HepG2 (cell line): ENCODE results near the gene HACD1. TPM values are rescaled to one million over a fixed set of nuclear protein-coding genes. Genes with fewer than 3 reads are reported as not detected.

Source experiments
- ATAC-seq: fragments of 200-7000 bp; cut with Tn5 transposase; 3 replicates; pipeline ENCODE4 v1.9.1; 2020; ENCODE audit warnings: mild to moderate bottlenecking, moderate library complexity
- BruUV-seq: library from RNA; stranded (reverse); fragments of 400-500 nt; replicated peaks from 2 replicates; lab custom pipeline; 2021; lab: Mats Ljungman, UMichigan
- CTCF ChIA-PET: fragments of 300-600 bp; formaldehyde crosslinking; extraction: SDS; loops from one replicate; lab custom pipeline; 2021; ENCODE audit warnings: low total read pairs, inconsistent platforms, low intra/inter-chr PET ratio; lab: Yijun Ruan, JAX
- POLR2A ChIA-PET: fragments of 350-600 bp; sonication (Branson Sonifier 250); formaldehyde crosslinking; loops from one replicate; lab custom pipeline; 2020; ENCODE audit warnings: antibody characterized with exemption, inconsistent platforms; lab: Yijun Ruan, JAX
- DNase-seq: peaks from one replicate; pipeline ENCODE4 v3.0.0-alpha.2; 2015; ENCODE audit warnings: low spot score
- FAIRE-seq: peaks from 3 replicates; lab custom pipeline; 2011; peaks lifted over from hg19 to GRCh38; lab: Jason Lieb, UNC
- H2AFZ ChIP-seq: one replicate; pipeline ENCODE4 v1.6.1; 2011; ENCODE audit warnings: low read length, inconsistent platforms
- H3K27ac ChIP-seq: fragments of 300-600 bp; 3 replicates; pipeline ENCODE4 v1.8.0; 2011; ENCODE audit warnings: mixed run types, mild to moderate bottlenecking, mixed read lengths, low read length, inconsistent platforms; ENCODE audit not compliant: insufficient read depth; ENCODE audit errors: extremely low read length
- H3K27me3 ChIP-seq, 2 experiments: fragments of 200-600 bp in 1 of 2; 2 replicates in 1 of 2; 3 replicates in 1 of 2; pipeline versions ENCODE4 v1.6.0 to v1.8.0; 2011; ENCODE audit warnings: low read length in 2 of 2, mild to moderate bottlenecking in 2 of 2, moderate library complexity in 2 of 2, inconsistent platforms in 1 of 2; ENCODE audit not compliant: insufficient read depth in 2 of 2, control insufficient read depth in 1 of 2
- H3K36me3 ChIP-seq, 2 experiments: fragments of 200-600 bp in 1 of 2; replicated peaks in 1 of 2; 2 replicates in 1 of 2; 3 replicates in 1 of 2; pipeline versions ENCODE4 v1.5.1 to v1.8.0; 2011; ENCODE audit warnings: low read length in 2 of 2, inconsistent platforms in 1 of 2; ENCODE audit not compliant: insufficient read depth in 2 of 2, control insufficient read depth in 1 of 2
- H3K4me1 ChIP-seq: 2 replicates; pipeline ENCODE4 v1.5.1; 2012; ENCODE audit warnings: low read length, inconsistent platforms; ENCODE audit not compliant: insufficient read depth
- H3K4me2 ChIP-seq: 2 replicates; pipeline ENCODE4 v1.6.0; 2011; ENCODE audit warnings: low read depth, low read length, inconsistent platforms
- H3K4me3 ChIP-seq, 3 experiments: fragments of 200-600 bp in 1 of 3; sonication (generic), shearing (Covaris generic) in 1 of 3; replicated peaks in 1 of 3; 2 replicates each; pipeline ENCODE4 v1.5.1; 2011 to 2016; ENCODE audit warnings: low read length in 3 of 3, inconsistent platforms in 2 of 3, low read depth in 2 of 3, mild to moderate bottlenecking in 2 of 3, control low read depth in 1 of 3, mixed read lengths in 1 of 3; ENCODE audit not compliant: insufficient read depth in 1 of 3
- H3K79me2 ChIP-seq: one replicate; pipeline ENCODE4 v1.6.1; 2011; ENCODE audit warnings: low read length, inconsistent platforms; ENCODE audit not compliant: insufficient read depth
- H3K9ac ChIP-seq: 2 replicates; pipeline ENCODE4 v1.6.0; 2011; ENCODE audit warnings: mild to moderate bottlenecking, low read depth, low read length, inconsistent platforms; ENCODE audit not compliant: insufficient read depth
- H3K9me3 ChIP-seq: 2 replicates; pipeline ENCODE4 v1.5.1; 2012; ENCODE audit warnings: mild to moderate bottlenecking, low read length
- H4K20me1 ChIP-seq: 2 replicates; pipeline ENCODE4 v1.6.0; 2011; ENCODE audit warnings: inconsistent platforms, mild to moderate bottlenecking, low read length, moderate library complexity; ENCODE audit not compliant: insufficient read depth
- HNRNPK ChIP-seq: fragments of 200-400 bp; formaldehyde crosslinking; IDR thresholded peaks from 2 replicates; pipeline ENCODE4 v1.6.1; 2018; ENCODE audit warnings: low read length, low read depth, moderate library complexity, mild to moderate bottlenecking; ENCODE audit not compliant: poor library complexity, severe bottlenecking
- HOXA3 ChIP-seq: sonication (generic); formaldehyde crosslinking; IDR thresholded peaks from 2 replicates; pipeline ENCODE4 v1.5.0; 2020; ENCODE audit warnings: missing genetic modification reagents
- KLF11 ChIP-seq: IDR thresholded peaks from 2 replicates; pipeline ENCODE4 v1.6.1; 2016; ENCODE audit warnings: missing compliant biosample characterization
- MTF1 ChIP-seq: sonication (generic); formaldehyde crosslinking; IDR thresholded peaks from 2 replicates; pipeline ENCODE4 v1.5.0; 2020; ENCODE audit warnings: missing genetic modification reagents
- NR3C1 ChIP-seq: sonication (generic); formaldehyde crosslinking; IDR thresholded peaks from 2 replicates; pipeline ENCODE4 v1.4.0; 2020; ENCODE audit warnings: missing genetic modification reagents
- SAP130 ChIP-seq: IDR thresholded peaks from 2 replicates; pipeline ENCODE4 v1.6.1; 2016; ENCODE audit warnings: low read depth
- SUZ12 ChIP-seq: fragments of 150-350 bp; IDR thresholded peaks from 2 replicates; pipeline ENCODE4 v1.6.1; 2014; ENCODE audit warnings: low read depth, low read length
- TBX3 ChIP-seq: fragments of 450-650 bp; IDR thresholded peaks from 2 replicates; pipeline ENCODE4 v1.6.1; 2017; ENCODE audit warnings: antibody characterized with exemption, mild to moderate bottlenecking, inconsistent platforms, borderline replicate concordance
- YEATS2 ChIP-seq: sonication (generic); formaldehyde crosslinking; IDR thresholded peaks from 2 replicates; pipeline ENCODE4 v1.4.0; 2020; ENCODE audit warnings: missing genetic modification reagents, borderline replicate concordance
- ZFP82 ChIP-seq: sonication (generic); formaldehyde crosslinking; IDR thresholded peaks from 2 replicates; pipeline ENCODE4 v1.5.1; 2020; ENCODE audit warnings: mild to moderate bottlenecking, missing genetic modification reagents, borderline replicate concordance
- ZNF260 ChIP-seq: sonication (generic); formaldehyde crosslinking; IDR thresholded peaks from 2 replicates; pipeline ENCODE4 v1.4.0; 2020; ENCODE audit warnings: missing genetic modification reagents, low read depth, mild to moderate bottlenecking, borderline replicate concordance
- ZNF274 ChIP-seq: sonication (generic); formaldehyde crosslinking; IDR thresholded peaks from 2 replicates; pipeline ENCODE4 v1.5.1; 2020; ENCODE audit warnings: mild to moderate bottlenecking, missing genetic modification reagents
- ZSCAN12 ChIP-seq: sonication (generic); formaldehyde crosslinking; IDR thresholded peaks from 2 replicates; pipeline ENCODE4 v1.9.0; 2021; ENCODE audit warnings: mild to moderate bottlenecking, missing genetic modification reagents
- ZSCAN25 ChIP-seq: sonication (generic); formaldehyde crosslinking; IDR thresholded peaks from 2 replicates; pipeline ENCODE4 v1.8.0; 2022; ENCODE audit warnings: mild to moderate bottlenecking, missing genetic modification reagents
- WGBS: methylation state at CpG from one replicate; pipeline ENCODE4 v1.1.6; 2017; ENCODE audit warnings: low lambda C conversion rate; 5-methylcytosine and 5-hydroxymethylcytosine counted together
- in situ Hi-C: cut with HindIII; loops from 2 replicates; pipeline ENCODE4 v1.10.0; 2017; ENCODE audit warnings: low pct_unique_long_range_greater_than_20kb; ENCODE audit not compliant: extremely low pct_ligation_motif_present
- intact Hi-C: fragments of 100-400 bp; cut with micrococcal nuclease; formaldehyde crosslinking; loops from one replicate; pipeline ENCODE4 v1.10.0; 2022; ENCODE audit not compliant: unreplicated experiment
- polyA plus RNA-seq, 8 experiments: library from polyadenylated mRNA; depleted of rRNA in 3 of 8; stranded (reverse) in 7 of 8; unstranded in 1 of 8; fragments of >200 nt; fragmentation: Illumina TruSeq in 4 of 8; extraction: Trizol in 4 of 8; gene quantifications; 2 replicates each; pipeline versions ENCODE4 v1.2.1 to v1.2.3, GENCODE V29; 2011 to 2016; ENCODE audit warnings: low read depth in 4 of 8, missing spikeins in 1 of 8, mixed read lengths in 1 of 8; ENCODE audit not compliant: insufficient read depth in 1 of 8
- total RNA-seq, 5 experiments: library from RNA; depleted of rRNA; stranded (reverse); fragments of >200 nt; fragmentation: Illumina TruSeq; extraction: Trizol; gene quantifications; 2 replicates each; pipeline ENCODE4 v1.2.3, GENCODE V29; 2016; ENCODE audit warnings: low read depth in 1 of 5
- TF ChIP-seq, protein P1 (sequence below): sonication (generic); formaldehyde crosslinking; IDR thresholded peaks from 2 replicates; pipeline ENCODE4 v1.5.0; 2020; ENCODE audit warnings: mild to moderate bottlenecking, missing genetic modification reagents
- TF ChIP-seq, protein P2 (sequence below): sonication (generic); formaldehyde crosslinking; IDR thresholded peaks from 2 replicates; pipeline ENCODE4 v1.5.0; 2020; ENCODE audit warnings: mild to moderate bottlenecking, missing genetic modification reagents
- TF ChIP-seq, protein P3 (sequence below): sonication (generic); formaldehyde crosslinking; IDR thresholded peaks from 2 replicates; pipeline ENCODE4 v1.4.0; 2020; ENCODE audit warnings: missing genetic modification reagents, borderline replicate concordance

Gene HACD1
- total and polyA plus RNA-seq, 2 of the 13 experiments (the other 11 are each of a cell fraction or from before 2014, with no cell fraction given), result 43.4 to 47.6 TPM

DNA sequence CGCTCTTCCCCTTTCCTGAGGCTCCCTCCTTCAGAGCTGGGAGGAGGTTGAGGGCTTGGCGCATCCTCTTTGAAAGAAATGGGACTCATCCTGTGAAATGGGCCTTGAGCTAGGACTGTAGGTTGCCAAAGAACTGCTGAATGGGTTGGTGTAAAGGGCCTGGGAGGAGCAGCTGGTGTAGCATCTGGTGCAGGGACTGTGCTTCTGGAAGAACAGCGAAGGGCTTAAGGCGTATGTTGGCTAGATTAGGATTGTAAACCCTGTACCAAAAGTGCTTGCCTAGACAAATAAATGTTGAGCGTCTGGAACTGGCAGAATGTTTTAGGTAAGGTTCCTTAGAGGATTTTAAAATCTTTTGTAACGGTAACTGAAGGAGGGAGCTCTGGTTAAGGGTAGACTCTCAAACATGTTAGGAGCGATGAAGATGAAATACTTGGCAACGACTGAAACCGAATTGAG lies 27.3 kb upstream of the HACD1 start (continued):
- TF ChIP-seq, protein P1, sequence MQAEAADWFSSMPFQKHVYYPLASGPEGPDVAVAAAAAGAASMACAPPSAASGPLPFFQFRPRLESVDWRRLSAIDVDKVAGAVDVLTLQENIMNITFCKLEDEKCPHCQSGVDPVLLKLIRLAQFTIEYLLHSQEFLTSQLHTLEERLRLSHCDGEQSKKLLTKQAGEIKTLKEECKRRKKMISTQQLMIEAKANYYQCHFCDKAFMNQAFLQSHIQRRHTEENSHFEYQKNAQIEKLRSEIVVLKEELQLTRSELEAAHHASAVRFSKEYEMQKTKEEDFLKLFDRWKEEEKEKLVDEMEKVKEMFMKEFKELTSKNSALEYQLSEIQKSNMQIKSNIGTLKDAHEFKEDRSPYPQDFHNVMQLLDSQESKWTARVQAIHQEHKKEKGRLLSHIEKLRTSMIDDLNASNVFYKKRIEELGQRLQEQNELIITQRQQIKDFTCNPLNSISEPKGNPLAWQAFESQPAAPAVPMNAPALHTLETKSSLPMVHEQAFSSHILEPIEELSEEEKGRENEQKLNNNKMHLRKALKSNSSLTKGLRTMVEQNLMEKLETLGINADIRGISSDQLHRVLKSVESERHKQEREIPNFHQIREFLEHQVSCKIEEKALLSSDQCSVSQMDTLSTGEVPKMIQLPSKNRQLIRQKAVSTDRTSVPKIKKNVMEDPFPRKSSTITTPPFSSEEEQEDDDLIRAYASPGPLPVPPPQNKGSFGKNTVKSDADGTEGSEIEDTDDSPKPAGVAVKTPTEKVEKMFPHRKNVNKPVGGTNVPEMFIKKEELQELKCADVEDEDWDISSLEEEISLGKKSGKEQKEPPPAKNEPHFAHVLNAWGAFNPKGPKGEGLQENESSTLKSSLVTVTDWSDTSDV, result no peak
- TF ChIP-seq ZSCAN25 (CRISPR knock-in tag) (no peak), HNRNPK (no peak)

DNA sequence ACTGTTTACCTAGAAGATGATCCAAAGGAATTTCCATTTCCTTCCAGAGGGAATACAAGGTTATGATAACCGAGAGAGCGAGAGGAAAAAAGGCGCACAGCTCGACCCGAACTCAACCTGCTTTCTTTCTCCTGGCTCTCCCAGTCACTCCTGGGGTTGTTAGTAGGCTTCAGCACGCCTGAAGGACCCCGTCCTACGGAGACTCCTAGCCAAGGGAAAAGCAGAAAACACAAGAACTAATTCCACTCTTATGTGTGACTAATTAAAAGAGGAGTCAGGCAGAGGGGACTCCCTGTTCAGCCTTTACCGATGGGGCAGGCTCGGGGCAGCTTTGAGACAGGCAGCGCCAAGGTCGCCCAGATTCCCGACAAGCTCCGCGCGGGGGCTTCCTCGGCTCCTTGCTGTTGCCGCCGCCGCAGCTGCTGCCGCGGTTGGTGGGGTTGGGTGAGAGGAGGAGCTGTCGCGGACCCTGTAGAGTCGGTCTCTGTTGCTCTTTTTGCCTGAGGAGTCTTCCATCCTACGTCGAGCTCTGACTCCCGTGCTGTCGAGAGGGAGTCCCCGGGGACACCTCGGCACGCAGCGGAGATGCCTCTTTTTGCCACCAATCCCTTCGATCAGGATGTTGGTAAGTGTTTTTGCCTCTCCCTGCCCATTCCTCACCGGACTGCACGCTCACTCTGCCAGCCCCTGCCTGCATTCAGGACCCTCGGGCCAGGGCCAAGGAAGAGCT lies 26.7 kb upstream of the HACD1 start, which contains the start of gene STAM:
Gene STAM, plus strand, starts transcription at position 397 of the 730 bp plus-strand sequence. Its CDS starts 189 bp downstream, at position 586.
- DNase-seq (peak; percentile 85), FAIRE-seq (peak; percentile 87), ATAC-seq (peak; percentile 95)
- H3K36me3 ChIP-seq, result no peaks in the 10 kb centered on the region
- peak within 1 kb of the TSS; percentile 96 for H3K9ac ChIP-seq
- peaks cover 67% of the 10 kb centered on the region for H3K79me2 ChIP-seq
- CTCF ChIA-PET, result no interaction called here
- H3K27me3 ChIP-seq, result no peaks in the 10 kb centered on the region; a peak in 1 of 5 replicates
- BruUV-seq, result no TSS peak
- POLR2A ChIA-PET, result interaction anchor here (0.8 to 3.6 kb wide), 11 partner anchors 10 to 1015 kb away, joined by 3 to 71 read pairs (median 4); partner anchors contain the start of genes ARL5B and HACD1
- peak within 1 kb of the TSS; percentile 92 to 96 (median 95) for H3K4me3 ChIP-seq
- under 1% methylated on average over 16 of the region's 37 CpGs for WGBS
- in situ Hi-C loops (no loop called here), intact Hi-C loops (loop anchor here (1.0 to 2.0 kb wide), 2 partner anchors 27 kb away; partner anchors contain the start of gene HACD1)
- H2AFZ ChIP-seq, result peak within 1 kb of the TSS; percentile 85
- H3K27ac ChIP-seq, result peak within 1 kb of the TSS; percentile 98
- H3K4me1 ChIP-seq, result peaks cover 49% of the 10 kb centered on the region
- H3K9me3 ChIP-seq, result no peaks in the 10 kb centered on the region
- no peaks in the 10 kb centered on the region; the same call in 1 of the 2 replicates for H4K20me1 ChIP-seq
- peak within 1 kb of the TSS; percentile 81 for H3K4me2 ChIP-seq
- TF ChIP-seq SAP130 (CRISPR knock-in tag) (peak; percentile 79), HOXA3 (CRISPR knock-in tag) (peak; percentile 31; the same call in 1 of the 2 replicates), NR3C1 (no peak), ZNF260 (CRISPR knock-in tag) (no peak), TBX3 (no peak), KLF11 (CRISPR knock-in tag) (peak; percentile 15; the same call in 1 of the 2 replicates), ZFP82 (CRISPR knock-in tag) (no peak), ZSCAN12 (no peak), MTF1 (CRISPR knock-in tag) (no peak), SUZ12 (peak; percentile 44), YEATS2 (CRISPR knock-in tag) (peak; percentile 89), ZNF274 (CRISPR knock-in tag) (no peak)
- TF ChIP-seq, protein P2, sequence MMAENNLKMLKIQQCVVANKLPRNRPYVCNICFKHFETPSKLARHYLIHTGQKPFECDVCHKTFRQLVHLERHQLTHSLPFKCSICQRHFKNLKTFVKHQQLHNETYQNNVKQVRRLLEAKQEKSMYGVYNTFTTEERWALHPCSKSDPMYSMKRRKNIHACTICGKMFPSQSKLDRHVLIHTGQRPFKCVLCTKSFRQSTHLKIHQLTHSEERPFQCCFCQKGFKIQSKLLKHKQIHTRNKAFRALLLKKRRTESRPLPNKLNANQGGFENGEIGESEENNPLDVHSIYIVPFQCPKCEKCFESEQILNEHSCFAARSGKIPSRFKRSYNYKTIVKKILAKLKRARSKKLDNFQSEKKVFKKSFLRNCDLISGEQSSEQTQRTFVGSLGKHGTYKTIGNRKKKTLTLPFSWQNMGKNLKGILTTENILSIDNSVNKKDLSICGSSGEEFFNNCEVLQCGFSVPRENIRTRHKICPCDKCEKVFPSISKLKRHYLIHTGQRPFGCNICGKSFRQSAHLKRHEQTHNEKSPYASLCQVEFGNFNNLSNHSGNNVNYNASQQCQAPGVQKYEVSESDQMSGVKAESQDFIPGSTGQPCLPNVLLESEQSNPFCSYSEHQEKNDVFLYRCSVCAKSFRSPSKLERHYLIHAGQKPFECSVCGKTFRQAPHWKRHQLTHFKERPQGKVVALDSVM (CRISPR knock-in tag), result no peak
- TF ChIP-seq, protein P3, sequence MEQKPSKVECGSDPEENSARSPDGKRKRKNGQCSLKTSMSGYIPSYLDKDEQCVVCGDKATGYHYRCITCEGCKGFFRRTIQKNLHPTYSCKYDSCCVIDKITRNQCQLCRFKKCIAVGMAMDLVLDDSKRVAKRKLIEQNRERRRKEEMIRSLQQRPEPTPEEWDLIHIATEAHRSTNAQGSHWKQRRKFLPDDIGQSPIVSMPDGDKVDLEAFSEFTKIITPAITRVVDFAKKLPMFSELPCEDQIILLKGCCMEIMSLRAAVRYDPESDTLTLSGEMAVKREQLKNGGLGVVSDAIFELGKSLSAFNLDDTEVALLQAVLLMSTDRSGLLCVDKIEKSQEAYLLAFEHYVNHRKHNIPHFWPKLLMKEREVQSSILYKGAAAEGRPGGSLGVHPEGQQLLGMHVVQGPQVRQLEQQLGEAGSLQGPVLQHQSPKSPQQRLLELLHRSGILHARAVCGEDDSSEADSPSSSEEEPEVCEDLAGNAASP (CRISPR knock-in tag), result no peak
